SJCRH30 (cell line): ENCODE measurements around the gene FGF2. TPM values are rescaled to one million over a fixed set of nuclear protein-coding genes. Genes with fewer than 3 reads are reported as not detected.
"Not testable (repeated sequence)": the region's sequence is repeated elsewhere in the genome, so short reads cannot be mapped to it uniquely, and the experiment has no call there.

Experiments
- DNase-seq, 2 experiments: peaks; one replicate each; pipeline ENCODE4 v3.0.0-alpha.2; 2015 to 2020
- H3K27ac ChIP-seq: fragments of 250-450 bp; sonication (Bioruptor Pico); 2 replicates; pipeline ENCODE4 v1.5.1; 2020; ENCODE audit warnings: mild to moderate bottlenecking, moderate library complexity
- H3K27me3 ChIP-seq: fragments of 250-450 bp; sonication (Bioruptor Pico); 2 replicates; pipeline ENCODE4 v1.5.1; 2020; ENCODE audit warnings: mild to moderate bottlenecking, moderate library complexity
- H3K36me3 ChIP-seq: fragments of 250-450 bp; sonication (Bioruptor Pico); 2 replicates; pipeline ENCODE4 v1.5.1; 2020; ENCODE audit warnings: mild to moderate bottlenecking, moderate library complexity
- H3K4me1 ChIP-seq: fragments of 250-450 bp; sonication (Bioruptor Pico); 2 replicates; pipeline ENCODE4 v1.5.1; 2020; ENCODE audit warnings: mild to moderate bottlenecking, moderate library complexity
- H3K4me3 ChIP-seq: fragments of 250-450 bp; sonication (Bioruptor Pico); 2 replicates; pipeline ENCODE4 v1.5.1; 2020; ENCODE audit warnings: mild to moderate bottlenecking, moderate library complexity
- H3K9me3 ChIP-seq: fragments of 250-450 bp; sonication (Bioruptor Pico); replicated peaks from 2 replicates; pipeline ENCODE4 v1.5.1; 2020; ENCODE audit warnings: mild to moderate bottlenecking, moderate library complexity
- total RNA-seq: library from RNA; depleted of rRNA; stranded (reverse); fragments of >200 nt; shearing (Covaris generic); gene quantifications from 2 replicates; pipeline ENCODE4 v1.2.3, GENCODE V29; 2014

The FGF2 gene
- total RNA-seq, 1 experiment from 2014 or later, result 11.7 TPM

DNA sequence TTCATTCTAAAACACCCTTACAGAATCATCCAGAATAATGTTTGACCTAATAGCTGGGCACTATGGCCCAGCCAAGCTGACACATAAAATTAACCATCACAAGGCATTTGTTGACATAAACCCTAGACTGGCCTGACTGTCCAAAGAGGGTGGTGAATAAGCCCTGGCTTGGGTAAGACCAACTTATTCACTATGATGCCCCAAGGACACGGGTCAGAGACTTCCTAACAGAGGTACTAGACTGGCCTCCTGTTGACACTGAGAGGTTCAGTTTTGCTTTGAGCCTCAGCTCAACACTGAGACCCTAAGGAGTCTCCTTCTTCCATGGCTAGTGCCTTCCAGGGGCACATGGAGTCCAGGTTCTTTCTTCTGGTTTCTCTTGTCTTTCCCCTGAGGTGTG lies 21.3 kb downstream of the FGF2 start:
- Histone ChIP-seq H3K27ac (no peak overlapping the region), H3K36me3 (no peaks in the 10 kb centered on the region; the same call in 1 of the 2 replicates)

DNA sequence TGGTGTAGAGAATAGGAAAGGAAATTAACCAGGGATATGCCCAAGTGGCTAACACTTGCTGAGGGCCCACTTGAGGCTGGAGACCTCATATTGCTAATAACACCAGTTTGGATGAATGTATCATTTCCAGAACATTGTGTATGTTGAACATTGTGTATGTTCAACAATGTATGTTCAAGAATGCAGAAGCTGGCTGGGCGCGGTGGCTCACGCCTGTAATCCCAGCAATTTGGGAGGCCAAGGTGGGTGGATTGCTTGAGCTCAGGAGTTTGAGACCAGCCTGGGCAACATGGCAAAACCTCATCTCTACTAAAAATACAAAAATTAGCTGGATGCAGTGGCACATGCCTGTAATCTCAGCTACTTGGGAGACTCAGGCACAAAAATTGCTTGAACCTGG lies 23.2 kb downstream of the FGF2 start:
- not testable (repeated sequence) for H3K27ac ChIP-seq, DNase-seq, H3K27me3 ChIP-seq, H3K4me3 ChIP-seq, H3K9me3 ChIP-seq, H3K4me1 ChIP-seq, H3K36me3 ChIP-seq

More for the DNA sequence above, 21.3 kb downstream of the FGF2 start:
- H3K4me1 ChIP-seq, result no peaks in the 10 kb centered on the region
- H3K4me3 ChIP-seq, result no peak overlapping the region
- DNase-seq, result no peak
- no peaks in the 10 kb centered on the region for H3K9me3 ChIP-seq
- no peaks in the 10 kb centered on the region for H3K27me3 ChIP-seq

DNA sequence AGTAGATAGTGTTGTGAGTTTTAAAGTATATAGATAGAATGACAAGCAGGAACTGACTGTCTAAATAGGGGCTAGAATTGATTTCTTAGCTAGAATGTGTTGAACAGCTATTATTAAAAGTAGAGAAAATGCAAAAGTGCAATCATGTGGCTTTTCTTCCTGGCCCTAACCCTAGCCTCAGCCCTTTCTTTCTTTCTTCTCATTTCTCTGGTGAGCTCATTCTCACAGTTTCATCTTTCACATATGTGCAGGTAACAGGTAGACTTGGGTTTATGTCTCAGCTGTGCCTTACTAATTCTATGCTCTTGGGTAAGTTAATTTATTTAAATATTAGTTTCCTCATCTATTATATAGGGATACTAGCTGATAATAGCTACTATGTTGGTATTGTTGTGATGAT lies 24.9 kb downstream of the FGF2 start:
- Histone ChIP-seq H3K36me3 (no peaks in the 10 kb centered on the region; the same call in 1 of the 2 replicates), H3K4me3 (no peak overlapping the region), H3K9me3 (no peaks in the 10 kb centered on the region), H3K4me1 (no peaks in the 10 kb centered on the region), H3K27me3 (no peaks in the 10 kb centered on the region), H3K27ac (no peak overlapping the region)
- no peak for DNase-seq

DNA sequence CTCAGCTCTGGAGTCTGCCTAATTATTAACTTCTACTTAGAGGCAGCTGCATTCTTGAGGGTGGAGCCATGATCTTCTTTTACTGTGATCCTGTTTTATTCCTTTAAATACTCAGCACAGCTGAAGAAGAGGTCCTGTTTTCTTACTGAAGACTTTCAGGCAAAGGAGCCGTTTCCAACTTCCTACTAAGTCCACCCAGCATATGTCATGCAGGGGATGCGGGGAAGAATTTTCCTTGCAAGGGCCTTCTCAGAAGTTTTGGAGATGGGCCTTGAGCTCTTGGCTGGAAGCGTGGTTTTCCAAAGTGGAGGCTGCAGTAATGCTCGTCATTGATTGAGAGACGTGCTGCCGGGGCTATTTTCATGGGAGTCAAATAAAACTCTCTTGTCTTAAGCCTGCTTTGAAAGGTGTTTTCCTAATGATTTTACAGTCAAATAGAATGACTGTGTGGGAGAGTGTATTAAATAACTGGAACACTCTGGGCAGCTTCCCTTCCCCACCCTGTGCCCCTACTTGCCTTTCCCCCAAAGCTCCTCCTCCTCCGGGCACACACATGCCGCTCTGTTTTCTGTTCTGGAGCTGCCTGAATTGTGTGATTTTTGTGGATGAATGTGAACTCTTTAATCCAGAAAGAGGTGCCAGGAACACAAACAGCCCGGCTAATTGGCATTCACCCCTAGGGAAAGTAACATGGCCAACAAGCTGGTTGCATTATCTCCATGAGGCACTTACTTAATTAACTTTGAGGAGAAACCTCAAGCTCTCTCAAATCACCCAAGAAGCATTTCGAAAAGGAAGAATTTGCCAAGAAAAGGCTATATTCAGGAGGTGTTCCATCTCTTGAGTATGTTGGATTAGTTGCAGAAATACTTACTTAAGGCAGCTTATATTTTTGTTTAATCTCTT lies 28.1 kb downstream of the FGF2 start:
- no peaks in the 10 kb centered on the region for H3K27me3 ChIP-seq
- H3K9me3 ChIP-seq, result no peaks in the 10 kb centered on the region
- H3K36me3 ChIP-seq, result no peaks in the 10 kb centered on the region
- no peak overlapping the region for H3K4me3 ChIP-seq
- no peaks in the 10 kb centered on the region for H3K4me1 ChIP-seq
- no peak for DNase-seq
- no peak overlapping the region for H3K27ac ChIP-seq

DNA sequence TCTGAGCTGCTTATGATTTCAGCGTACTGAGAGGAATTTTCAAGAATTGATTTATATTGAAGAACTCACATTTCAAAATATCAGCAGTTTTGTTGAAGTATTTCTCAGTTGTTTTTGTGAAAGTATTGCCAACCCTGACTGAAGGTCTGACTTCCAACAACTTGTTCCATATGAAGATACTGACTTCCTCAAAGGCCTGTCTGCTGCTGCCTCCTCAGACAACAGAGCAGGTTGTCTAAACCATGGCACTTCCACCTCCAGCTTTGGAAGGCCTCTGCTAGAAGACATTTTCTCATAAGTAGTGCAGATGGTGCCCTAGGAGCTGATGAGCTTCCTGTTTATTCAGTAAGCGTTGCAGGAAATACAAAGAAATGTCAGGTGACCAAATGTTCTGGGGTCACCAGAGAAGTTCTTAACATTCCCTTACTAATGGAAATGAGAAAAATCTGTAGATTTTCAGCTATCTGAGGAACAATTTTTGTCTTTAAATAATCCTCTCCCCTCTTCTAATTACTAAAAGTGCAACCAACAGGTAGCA lies 28.8 kb downstream of the FGF2 start:
- Histone ChIP-seq H3K36me3 (no peaks in the 10 kb centered on the region), H3K27me3 (no peaks in the 10 kb centered on the region), H3K27ac (no peak overlapping the region), H3K9me3 (no peaks in the 10 kb centered on the region), H3K4me3 (no peak overlapping the region), H3K4me1 (no peaks in the 10 kb centered on the region)
- DNase-seq, result no peak

DNA sequence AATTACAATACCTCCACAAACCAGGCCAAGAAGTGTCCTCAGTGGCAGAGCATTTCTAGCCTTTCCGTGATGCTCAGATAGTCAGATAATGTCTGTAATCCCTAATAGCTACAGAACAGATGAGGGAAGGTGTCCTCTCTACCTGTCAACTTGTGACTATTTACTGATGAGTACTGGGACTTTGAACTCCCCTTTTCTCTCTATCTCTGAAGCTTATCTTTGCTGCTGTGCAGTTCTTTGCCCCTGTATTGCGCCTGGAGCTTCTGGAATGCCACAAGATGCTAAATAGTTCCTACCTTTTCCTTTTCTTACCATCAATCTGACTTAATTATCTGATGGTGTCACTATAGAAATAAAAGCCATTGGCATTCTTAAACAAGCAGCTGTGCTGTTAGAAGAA lies 30.5 kb downstream of the FGF2 start:
- Histone ChIP-seq H3K36me3 (no peaks in the 10 kb centered on the region), H3K9me3 (no peaks in the 10 kb centered on the region), H3K4me1 (no peaks in the 10 kb centered on the region), H3K27me3 (no peaks in the 10 kb centered on the region), H3K27ac (no peak overlapping the region), H3K4me3 (no peak overlapping the region)
- DNase-seq, result no peak

DNA sequence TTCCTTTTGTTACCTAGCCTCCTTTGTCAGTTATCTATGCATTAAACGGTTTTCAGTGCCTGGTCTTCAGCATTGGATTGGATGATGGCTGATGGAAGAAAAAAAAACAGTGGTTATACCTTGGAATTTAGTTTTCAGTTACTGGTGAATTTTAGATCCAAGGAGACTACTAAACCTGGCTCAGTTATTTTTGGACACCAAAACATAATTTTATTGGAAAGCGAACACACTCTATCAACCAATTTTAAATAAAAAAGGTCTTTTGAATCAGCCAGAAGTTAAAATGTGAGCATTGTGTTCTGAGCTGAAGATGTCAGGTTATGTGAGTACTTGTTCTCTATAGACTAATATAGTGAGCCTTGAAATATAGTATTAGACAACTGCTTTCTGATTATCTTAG lies 32.1 kb downstream of the FGF2 start:
- no peaks in the 10 kb centered on the region for H3K4me1 ChIP-seq
- H3K9me3 ChIP-seq, result no peaks in the 10 kb centered on the region
- DNase-seq, result no peak
- no peak overlapping the region for H3K27ac ChIP-seq
- no peak overlapping the region for H3K4me3 ChIP-seq
- no peaks in the 10 kb centered on the region for H3K27me3 ChIP-seq
- H3K36me3 ChIP-seq, result no peaks in the 10 kb centered on the region

DNA sequence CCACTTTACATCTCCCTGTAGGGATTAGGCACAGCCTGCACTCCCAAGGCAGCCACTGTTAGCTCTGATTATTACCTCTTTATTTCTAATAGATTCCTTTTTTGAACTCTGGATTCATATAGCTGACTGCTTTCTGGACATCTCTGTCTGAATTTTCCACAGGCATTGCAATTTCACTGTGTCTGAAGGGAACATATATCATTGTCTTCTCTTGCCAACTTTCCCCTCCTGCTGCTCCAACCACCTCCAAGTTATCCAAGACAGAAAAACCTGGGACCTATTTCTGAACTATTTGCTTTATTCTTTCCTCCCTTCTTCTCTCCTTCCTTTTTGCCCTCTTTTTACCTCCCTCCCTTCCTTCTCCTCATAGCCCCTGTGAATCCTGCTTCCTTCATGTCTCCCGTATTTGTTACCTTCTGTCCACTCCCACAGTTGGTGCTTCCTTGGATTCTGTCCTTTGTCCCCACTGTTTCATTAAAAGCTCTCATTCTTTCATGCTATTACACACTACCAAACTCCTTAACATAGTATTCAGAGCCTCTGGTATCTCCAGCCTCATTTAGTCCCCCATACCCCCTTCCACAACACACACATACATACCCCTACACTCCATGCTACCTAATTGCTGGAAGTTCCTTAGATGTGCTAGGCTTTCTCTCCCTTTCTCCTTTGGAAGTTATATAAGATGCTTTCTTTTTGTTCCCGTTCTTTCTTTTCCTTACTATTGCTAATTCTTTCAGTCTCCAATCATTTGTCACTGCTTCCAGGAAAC lies 34.7 kb downstream of the FGF2 start:
- Histone ChIP-seq H3K27me3 (no peaks in the 10 kb centered on the region), H3K4me1 (no peaks in the 10 kb centered on the region), H3K9me3 (no peaks in the 10 kb centered on the region), H3K4me3 (no peak overlapping the region), H3K27ac (no peak overlapping the region), H3K36me3 (no peaks in the 10 kb centered on the region)
- DNase-seq, result no peak

DNA sequence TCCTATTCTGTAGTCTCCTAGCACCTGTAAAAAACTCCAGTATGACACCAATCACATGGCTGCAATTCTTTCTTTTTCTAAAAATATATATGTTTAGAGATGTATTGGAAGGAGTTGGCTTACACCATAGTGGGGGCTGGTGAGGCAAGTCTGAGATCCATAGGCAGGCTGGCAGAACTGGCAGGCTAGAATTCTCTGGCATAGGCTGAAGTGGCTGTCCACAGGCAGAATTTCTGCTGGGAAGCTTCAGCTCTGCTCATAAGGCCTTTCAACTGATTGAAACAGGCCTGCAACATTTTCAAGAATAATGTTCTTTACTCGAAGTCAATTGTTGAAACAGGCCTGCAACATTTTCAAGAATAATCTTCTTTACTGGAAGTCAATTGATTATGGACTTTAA lies 37.0 kb downstream of the FGF2 start:
- Histone ChIP-seq H3K9me3 (no peaks in the 10 kb centered on the region), H3K27ac (no peak overlapping the region), H3K36me3 (no peaks in the 10 kb centered on the region)

DNA sequence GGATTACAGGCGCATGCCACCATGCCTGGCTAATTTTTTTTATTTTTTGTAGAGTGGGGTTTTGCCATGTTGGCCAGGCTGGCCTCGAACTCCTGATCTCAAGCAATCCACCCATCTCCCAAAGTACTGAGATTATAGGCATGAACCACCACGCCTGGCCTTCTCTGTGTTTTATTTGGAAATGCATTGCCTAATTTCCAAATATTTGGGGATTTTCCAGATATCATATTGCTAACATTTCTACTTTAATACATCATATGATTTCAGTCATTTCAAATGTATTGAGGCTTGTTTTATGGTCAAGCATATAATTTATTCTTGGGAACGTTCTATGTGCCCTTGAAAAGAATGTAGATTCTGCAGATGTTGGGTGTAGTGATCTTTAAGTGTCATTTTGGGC lies 38.8 kb downstream of the FGF2 start:
- Histone ChIP-seq H3K4me1 (no peaks in the 10 kb centered on the region), H3K36me3 (no peaks in the 10 kb centered on the region), H3K4me3 (no peak overlapping the region), H3K9me3 (no peaks in the 10 kb centered on the region), H3K27me3 (no peaks in the 10 kb centered on the region), H3K27ac (no peak overlapping the region)
- no peak for DNase-seq

More for the DNA sequence above, 37.0 kb downstream of the FGF2 start:
- DNase-seq, result no peak
- H3K27me3 ChIP-seq, result no peaks in the 10 kb centered on the region
- no peaks in the 10 kb centered on the region for H3K4me1 ChIP-seq
- H3K4me3 ChIP-seq, result no peak overlapping the region

DNA sequence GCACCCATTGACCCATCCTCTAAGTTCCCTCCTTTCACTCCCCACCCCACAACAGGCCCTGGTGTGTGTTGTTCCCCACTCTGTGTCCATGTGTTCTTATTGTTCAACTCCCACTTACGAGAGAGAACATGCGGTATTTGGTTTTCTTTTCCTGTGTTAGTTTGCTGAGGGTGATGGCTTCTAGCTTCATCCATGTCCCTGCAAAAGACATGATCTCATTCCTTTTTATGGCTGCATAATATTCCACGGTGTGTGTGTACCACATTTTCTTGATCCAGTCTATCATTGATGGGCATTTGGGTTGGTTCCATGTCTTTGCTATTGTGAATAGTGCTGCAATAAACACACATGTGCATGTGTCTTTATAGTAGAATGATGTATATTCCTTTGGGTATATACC lies 41.6 kb downstream of the FGF2 start:
- H3K4me3 ChIP-seq, H3K27me3 ChIP-seq, H3K36me3 ChIP-seq, H3K27ac ChIP-seq, H3K9me3 ChIP-seq, DNase-seq, H3K4me1 ChIP-seq: not testable (repeated sequence)

DNA sequence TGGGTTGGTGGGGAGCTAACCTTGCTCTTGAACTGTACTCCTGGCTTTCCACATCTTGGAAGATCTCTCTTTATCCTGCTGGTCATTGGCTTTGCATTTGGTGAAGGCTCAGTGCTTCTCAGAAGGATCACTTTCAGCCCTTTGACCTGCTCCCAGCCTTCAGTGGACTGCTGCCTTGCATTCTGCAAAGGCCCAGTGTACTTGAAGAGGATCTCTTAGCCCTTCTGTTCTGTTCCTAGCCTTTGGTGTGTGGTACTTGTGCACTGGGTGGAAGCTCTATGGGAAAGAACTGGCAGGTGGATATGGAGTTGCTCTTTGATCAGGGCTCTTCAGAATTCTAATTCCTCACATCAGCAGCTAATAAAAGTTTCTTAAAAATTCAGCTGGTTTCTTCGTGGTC lies 46.5 kb downstream of the FGF2 start:
- Histone ChIP-seq H3K4me1 (no peaks in the 10 kb centered on the region), H3K9me3 (no peaks in the 10 kb centered on the region), H3K36me3 (no peaks in the 10 kb centered on the region), H3K27me3 (no peaks in the 10 kb centered on the region), H3K4me3 (no peak overlapping the region), H3K27ac (no peak overlapping the region)
- no peak for DNase-seq

DNA sequence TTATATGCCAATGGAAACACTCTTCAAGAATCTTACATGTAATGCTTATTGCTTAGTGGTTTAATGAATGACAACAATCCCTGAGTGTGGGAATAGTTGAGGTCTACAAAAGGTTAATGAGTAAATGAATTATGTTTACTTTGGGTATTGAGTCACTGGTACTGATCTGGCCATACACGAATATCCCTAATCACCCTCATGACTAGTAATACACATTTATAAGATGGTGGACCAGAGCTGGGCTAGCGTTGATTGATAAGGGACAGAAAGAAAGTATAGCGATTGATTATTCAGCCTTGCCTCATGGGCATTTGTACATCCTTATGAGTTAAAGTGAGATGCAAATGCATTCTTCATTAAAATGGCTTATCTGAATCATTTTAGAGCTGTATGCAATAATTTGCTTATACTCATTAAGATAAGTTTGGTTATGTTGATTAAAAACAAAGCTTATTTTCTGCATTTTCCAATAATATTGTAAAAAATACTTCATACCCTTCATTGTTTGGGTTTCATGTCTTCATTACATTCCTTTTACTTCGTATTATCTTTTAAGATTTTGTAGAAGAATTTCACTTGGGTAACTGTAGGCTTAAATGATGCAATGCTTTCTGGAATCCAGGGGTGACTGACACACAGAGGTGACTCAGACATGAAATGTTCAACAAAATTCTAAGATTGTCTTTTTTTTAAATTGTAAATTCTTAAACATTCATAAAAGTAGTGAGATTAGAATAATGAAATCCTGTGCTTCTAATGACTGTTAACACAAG lies 47.4 kb downstream of the FGF2 start:
- Histone ChIP-seq H3K36me3 (peaks cover under 1% of the 10 kb centered on the region; the same call in 1 of the 2 replicates), H3K9me3 (0 out of 2 replicates have a peak, but pooled peaks cover 2% of the 10 kb centered on the region), H3K27me3 (no peaks in the 10 kb centered on the region), H3K27ac (no peak overlapping the region), H3K4me1 (no peaks in the 10 kb centered on the region), H3K4me3 (no peak overlapping the region)
- no peak for DNase-seq

DNA sequence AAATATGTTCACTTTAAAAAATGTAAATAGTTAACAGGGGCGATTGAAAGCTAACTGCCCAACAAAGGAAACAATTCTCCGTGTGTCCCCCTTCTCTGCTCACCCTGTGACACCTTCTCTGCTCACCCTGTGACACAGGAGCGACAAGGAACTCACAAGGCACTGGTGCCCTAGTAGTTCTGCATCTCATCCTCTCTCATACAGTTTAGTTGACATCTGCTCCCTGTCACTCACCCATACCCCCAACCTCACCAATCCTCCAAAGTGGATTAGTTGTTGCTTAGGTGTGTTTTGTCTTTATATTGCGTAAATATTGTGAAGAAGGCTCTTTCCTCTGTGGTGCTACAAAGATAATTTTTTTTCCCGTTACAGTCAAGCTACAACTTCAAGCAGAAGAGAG lies 49.3 kb downstream of the FGF2 start:
- Histone ChIP-seq H3K4me1 (no peaks in the 10 kb centered on the region), H3K36me3 (peaks cover 4% of the 10 kb centered on the region; the same call in 1 of the 2 replicates), H3K27me3 (no peaks in the 10 kb centered on the region), H3K27ac (no peak overlapping the region), H3K9me3 (0 out of 2 replicates have a peak, but pooled peaks cover 3% of the 10 kb centered on the region), H3K4me3 (no peak overlapping the region)
- DNase-seq, result no peak
